Heart left ventricle (tissue), 13 donors: ENCODE measurements around the gene ARMC2.

Experiments used
- POLR2A ChIP-seq, 2 donors: fragments of 450-650 bp; IDR thresholded peaks; one replicate each; pipeline ENCODE4 v1.6.1; 2017; ENCODE audit warnings: antibody characterized with exemption in 2 of 2, mild to moderate bottlenecking in 2 of 2, moderate library complexity in 2 of 2
- TF ChIP-seq, protein P1 (sequence below), 12 donors: fragments of 200-600 bp; sonication (generic) in 4 of 12; IDR thresholded peaks; one replicate each; pipeline versions ENCODE4 v1.5.0 to v1.8.0; 2018 to 2022; ENCODE audit warnings: antibody characterized with exemption in 12 of 12, mild to moderate bottlenecking in 5 of 12
- donor health status: ischemic (EF 13 %, LVEDD 7.1; RV severe dilation, severe dysfunction).
- donor health status: DM: no; HTN: yes; CAD: no.
- donor health status: DM: no; HTN: no; CAD: no.
- donor health status: ischemic (EF 25% LVEDD 6.9; RV normal size, moderate dysfunction).
- donor health status: ischemic (EF 25% LVEDD 5.7; RV mildly dilated, moderate dysfunction).
- donor health status: ischemic (EF 35%, LVEDD 5.7; RV mildly dilated, moderate dysfunction).
- donor health status: nonischemic (EF 11% LVEDD 7.7; RV severe dilation, severe dysfunction).
- donor health status: DM: yes; HTN: yes; CAD: no.
- donor health status: PGD.
- donor health status: ischemic (EF 29% LVEDD 5.4; RV normal size, mild dysfunction).
- donor health status: nonischemic (EF 23%, LVEDD 6.1; RV moderate dilation, normal function).

DNA sequence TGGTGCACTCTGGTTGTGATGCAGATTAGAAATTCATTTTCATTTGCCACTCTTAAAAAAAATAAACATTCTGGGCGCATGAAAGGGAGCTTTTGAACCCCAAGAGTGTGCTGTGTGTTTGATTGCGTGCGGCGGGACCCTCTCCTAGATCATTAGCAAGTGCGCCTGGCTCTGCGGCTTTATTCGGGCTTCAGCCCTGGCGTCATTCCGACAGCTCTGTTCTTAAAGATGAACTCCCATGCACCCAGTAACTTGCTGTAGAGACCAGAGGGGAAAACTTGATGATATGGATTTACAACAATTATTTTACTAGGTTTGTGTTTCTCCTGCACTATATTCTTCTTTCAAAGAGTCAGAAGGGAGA is 48.9 kb upstream of the ARMC2 start:
- TF ChIP-seq, protein P1, sequence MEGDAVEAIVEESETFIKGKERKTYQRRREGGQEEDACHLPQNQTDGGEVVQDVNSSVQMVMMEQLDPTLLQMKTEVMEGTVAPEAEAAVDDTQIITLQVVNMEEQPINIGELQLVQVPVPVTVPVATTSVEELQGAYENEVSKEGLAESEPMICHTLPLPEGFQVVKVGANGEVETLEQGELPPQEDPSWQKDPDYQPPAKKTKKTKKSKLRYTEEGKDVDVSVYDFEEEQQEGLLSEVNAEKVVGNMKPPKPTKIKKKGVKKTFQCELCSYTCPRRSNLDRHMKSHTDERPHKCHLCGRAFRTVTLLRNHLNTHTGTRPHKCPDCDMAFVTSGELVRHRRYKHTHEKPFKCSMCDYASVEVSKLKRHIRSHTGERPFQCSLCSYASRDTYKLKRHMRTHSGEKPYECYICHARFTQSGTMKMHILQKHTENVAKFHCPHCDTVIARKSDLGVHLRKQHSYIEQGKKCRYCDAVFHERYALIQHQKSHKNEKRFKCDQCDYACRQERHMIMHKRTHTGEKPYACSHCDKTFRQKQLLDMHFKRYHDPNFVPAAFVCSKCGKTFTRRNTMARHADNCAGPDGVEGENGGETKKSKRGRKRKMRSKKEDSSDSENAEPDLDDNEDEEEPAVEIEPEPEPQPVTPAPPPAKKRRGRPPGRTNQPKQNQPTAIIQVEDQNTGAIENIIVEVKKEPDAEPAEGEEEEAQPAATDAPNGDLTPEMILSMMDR (IDR thresholded peaks at IDR 0.05) = no peak
- no peak for TF ChIP-seq POLR2A (IDR thresholded peaks at IDR 0.05)
